GM12891 (cell line): ENCODE measurements around the gene HS3ST3B1.

Experiments
- POLR2A ChIP-seq: IDR thresholded peaks from 2 replicates; pipeline ENCODE4 v1.6.1; 2011; ENCODE audit warnings: low read depth, low read length, control low read depth
- POLR2AphosphoS5 ChIP-seq: IDR thresholded peaks from 2 replicates; pipeline ENCODE4 v1.6.1; 2011; ENCODE audit warnings: low read depth, low read length, control low read depth
- POU2F2 ChIP-seq: IDR thresholded peaks from 2 replicates; pipeline ENCODE4 v1.6.1; 2011; ENCODE audit warnings: low read depth, mild to moderate bottlenecking, control low read depth, low read length, moderate library complexity

DNA sequence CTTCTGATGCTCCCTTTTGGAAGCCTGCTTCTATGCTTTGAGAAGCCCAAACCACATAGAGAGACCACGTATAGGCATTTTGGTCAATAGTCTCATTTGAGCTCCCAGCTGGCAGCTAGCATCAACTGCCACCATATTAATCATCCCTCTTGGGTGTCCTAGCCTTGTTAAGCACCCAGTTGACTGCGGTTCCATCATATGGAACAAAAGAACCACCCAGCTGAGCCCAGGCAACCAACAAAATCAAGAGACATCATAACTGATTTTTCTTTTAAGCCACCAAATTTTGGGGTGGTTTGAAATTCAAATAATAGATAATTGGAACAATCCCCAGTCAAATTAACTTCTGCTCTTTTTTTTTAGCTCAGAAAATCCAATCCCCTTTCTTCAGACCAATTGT lies 53.9 kb downstream of the HS3ST3B1 start:
- TF ChIP-seq POLR2A (no peak), POLR2AphosphoS5 (no peak), POU2F2 (no peak)
